Bone marrow (tissue), 2 donors: Measurements from ENCODE around the gene XRCC3.

Experiments
- DNase-seq, 2 donors: peaks; one replicate each; lab custom pipeline; 2025; lab: John Stamatoyannopoulos, UW

Gene XRCC3

DNA sequence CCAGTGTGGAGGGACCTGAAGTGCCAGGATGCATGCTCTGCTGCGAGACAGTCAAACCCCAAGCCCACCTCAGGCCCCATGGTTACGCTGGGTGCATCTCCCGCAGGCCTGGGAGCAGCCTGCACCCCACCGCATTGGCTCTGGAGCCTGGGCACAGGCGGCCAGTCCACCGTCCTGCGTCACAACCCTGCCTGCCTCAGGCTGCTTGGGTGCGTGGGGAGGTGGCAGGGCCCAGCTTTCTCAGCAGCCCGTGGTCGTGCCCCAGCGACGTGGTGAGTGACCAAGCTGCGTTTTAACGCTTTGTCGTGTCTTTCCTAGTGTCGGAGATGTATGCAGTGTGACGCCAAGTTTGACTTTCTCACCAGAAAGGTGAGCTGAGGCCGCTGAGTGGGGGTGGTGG, 11.2 kb upstream of the XRCC3 start:
- DNase-seq = no peak

DNA sequence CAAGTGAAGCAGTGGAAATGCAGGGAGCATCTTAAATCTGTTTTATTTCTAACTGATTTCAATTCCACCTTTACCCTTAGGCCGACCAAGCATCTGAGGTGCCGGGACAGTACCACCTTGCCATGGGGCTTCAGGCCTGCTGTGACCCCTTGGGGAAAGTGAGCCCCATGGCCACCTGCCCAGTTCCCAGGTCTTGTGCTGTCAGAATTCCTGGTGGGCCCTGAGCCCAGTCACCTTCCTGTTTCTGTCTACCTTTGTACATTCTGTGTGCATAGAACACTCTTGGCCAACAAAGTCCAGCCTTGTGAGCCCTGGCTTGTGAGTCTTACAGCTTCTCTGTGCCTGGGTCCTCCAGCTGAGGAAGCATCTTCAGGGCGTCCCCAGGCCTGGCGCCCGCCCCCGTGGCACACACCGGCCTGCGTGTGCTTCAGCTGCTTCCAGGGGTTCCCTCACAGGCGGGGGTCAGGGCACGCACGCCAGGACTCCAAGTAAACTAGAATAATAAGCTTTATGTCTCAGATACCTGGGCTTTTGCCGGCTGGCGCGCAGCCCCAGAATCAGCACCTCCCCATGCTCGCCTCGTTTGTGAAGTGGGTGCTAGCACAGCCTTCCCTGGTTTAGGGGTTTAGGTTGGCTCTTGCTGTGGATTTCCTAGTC, 10.6 kb upstream of the XRCC3 start:
- no peak for DNase-seq

DNA sequence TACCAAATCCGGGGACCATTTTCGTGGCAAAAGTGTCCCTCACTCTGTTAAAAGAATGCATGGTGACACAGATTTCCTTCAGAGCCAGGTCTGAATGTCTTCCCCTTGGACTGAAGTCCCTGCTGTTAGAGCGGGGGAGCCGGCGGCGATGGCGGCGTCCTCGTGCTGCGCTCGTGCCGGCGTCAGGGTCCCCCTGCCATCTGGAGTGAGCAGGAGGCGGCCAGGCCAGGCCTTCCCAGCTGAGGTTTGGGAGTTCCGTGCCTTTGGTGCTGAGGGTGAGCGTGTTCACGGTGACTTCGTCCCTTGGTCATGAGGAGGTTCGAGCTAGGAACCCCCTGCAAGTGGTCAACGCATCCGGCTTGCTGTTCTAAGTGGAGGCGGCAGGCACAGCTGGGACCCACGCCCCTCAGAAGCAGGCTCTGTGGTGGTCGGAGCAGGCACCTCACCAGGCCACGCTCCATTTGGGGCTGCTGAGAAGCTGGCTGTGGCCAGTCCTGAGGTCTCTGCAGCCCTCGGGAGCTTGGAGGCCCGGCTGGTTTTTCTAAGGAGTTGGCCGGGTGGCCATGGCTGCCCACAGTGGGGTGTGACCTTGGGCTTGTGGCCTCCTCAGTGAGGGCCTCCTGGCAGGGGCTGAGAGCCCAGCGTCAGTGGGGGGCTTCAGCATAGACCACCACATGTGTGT, 9.9 kb upstream of the XRCC3 start:
- DNase-seq = no peak

DNA sequence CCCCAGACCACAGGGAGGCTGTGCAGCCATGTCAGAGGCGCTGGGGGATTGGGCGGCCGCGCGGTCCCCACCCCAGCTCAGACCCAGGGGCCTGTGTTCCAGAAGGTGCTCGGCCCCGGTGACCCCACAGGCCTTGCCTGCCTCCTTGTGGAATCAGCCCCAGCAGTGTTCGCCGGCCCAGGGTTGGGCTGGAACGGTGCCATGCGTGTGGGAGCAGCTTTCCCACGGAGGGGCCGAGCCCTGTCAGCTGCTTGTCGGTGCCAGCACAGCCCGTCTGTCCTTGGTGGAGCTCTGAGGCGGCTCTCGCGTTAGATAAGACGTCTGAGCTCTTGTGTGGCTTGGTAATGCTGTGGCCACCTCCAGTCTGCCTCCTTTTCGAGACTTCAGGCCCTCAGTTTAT, 8.9 kb upstream of the XRCC3 start:
- DNase-seq = no peak

DNA sequence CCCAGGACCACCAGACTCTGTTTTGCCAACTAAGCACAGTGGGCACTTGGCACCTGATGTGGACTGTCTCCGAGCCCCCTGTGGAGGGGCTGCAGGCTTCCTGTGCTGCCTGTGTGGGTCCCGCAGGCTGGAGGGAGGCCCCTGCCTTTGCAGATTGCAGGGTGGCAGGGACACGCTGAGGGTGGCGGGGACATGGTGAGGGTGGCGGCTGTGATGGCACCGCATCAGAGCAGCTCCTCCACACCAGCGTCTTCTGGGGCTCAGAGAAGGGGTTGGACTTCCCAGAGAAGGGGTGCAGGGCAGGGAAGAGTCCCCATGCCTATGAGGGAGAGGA, 8.5 kb upstream of the XRCC3 start:
- DNase-seq = no peak

DNA sequence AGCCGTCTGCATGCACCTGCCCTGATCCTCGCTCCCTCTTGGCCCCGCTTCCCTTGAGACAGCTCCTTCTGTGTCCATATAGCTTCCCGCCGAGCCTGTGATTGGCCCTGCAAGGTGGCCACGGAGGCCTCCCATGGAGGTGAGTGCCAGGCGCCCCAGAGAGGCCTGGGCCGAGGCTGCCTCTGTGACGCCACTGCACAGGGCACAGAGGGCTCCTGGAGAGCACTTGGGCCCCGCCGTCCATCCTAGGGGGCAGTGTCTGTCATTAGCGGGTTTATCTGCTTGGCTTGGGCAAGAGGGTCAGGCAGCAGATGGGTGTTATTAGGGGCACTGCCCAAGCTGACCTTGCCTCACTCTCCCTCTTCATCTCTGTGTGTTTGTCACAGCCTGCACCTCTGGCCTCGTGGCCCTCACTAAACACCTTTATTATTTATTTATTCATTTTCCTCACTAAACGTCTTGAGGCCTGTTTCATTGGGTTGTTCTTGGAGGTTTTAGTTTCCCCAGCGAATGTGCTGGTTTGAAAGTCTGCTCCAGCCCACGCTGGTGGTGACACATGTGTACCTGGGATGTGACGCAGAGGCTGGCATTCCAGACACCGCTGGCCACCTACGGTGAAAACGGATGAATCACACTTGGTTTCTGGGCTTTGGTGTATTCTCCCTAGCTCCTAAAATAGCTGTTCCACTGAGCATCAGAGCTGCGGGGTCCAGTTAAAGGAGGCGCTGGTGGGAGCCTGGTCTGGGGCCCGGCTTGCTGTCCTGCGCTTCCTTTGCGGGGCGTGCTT, 6.3 kb upstream of the XRCC3 start:
- DNase-seq = no peak

DNA sequence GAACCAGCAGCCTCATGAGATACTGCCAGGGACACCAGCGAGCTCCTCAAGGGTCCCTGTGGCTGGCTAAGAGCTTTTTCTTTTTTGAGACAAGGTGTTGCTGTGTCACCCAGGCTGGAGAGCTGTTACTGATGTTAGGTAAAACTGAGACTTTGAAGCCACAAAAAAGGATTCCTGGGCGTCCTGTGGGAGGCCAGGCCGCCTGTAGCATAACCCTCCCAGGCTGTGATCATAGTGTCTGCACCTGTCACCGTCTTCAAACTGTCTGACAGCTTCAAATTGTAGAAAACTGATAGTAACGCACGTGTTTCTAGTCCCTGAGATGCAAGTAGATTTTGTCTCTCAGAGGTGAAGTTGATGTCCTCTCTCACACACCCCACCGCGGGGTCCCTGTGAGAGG, 4.5 kb upstream of the XRCC3 start:
- no peak for DNase-seq

DNA sequence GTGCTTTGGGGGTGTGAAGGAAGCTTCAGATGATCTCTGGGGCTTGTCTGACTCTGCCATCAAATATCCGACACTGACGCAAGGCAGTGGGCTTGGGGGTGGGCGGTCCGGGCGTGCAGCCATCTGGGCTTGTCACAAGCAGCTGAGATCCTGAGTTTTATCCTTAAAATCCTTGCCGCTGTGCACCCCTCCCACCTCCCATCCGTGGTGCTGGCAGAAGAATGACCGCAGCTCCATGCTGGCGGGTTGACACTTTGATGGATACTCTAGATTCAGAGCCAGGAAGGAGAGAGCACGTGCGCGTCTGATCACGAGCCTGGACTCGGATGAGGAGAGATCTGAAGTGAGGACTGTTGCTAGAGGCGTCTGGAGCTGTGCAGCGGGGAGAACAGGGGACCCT, 3.3 kb upstream of the XRCC3 start:
- DNase-seq = no peak

DNA sequence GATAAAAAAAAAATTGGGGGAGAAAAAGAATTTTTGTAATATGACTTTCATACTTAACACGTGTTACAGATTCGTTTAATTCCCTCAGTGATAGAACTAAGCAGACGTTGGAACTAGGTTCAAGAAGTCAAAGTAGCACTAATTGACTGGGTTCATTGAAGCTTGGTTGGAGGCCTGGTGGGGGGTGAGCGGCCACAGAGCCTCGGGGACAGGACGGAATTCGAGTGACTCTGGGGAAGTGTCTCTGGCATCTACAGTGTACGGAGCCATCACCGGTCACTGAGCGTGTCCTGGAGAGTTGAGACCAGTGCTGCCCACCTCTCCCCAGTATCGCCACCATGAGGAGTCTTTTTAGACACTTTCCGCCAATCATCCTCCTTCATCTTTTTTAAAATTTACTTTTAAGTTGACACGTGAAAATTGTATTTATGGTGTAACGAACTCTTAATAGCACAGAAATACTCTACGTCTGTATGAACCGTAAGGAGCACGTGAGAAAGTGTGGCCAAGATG, 1.7 kb upstream of the XRCC3 start:
- no peak for DNase-seq

DNA sequence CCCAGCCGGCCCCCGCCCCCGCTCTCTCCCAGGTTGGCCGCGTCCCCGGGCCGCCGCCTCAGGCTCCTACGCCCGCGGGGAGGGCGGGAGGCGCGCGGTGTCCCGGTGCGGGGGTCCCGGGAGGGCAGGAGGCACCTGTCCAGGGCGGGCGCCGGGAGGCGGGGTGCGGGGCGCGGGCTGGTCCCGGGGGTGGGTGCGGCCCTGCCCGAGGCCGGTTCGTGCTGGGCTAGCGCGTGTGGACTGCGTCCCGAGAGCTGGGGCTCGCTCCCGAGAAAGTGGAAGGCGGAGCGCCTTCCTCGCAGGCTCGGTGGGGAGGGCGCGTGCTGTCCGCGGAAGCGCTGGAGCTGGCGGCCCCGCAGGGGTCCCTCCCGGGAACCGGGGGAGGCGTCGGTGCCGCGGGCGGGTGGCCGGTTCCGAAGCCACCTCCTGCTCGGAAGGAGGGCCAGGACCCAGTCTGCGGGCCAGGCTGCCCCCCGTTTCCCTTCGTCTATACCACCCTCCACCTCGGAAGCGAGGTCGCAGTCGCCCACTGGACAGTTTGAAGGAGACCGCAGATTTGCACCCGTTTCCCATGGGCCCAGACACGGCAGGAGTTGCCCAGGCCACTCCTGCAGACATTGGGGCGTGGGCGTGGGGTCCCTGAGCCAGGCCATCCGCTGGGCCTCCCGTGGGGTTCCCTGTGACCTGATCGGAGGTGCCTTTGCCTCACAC, 995 bp upstream of the XRCC3 start:
- DNase-seq = no peak

DNA sequence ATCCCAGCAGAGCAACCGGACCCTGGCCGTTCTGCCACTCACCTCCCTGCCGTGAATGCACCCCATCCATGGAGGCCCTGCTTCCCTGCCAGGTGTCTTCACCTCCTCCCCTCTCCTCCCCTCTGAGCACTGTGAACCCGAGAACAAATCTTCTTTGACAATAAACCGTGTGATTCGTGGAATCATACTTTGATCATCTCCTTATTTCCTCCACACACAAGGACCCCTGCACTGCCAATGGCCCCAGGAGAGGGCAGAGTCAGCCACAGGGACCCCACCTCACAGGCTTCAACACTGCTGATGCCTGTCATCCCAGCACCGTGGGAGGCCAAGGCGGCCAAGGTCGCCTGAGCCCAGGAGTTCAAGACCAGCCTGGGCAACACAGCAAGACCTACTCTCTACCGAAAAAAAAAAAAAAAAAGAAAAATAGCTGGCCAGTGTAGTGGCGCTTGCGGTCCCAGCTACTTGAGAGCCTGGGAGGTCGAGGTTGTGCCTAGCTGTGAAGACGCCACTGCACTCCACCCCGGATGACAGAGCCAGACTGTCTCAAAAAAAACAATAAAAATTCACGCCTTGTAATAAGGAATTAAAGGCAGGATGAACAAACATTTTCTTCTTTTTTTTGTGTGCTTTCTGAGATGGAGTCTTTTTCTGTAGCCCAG, 1.1 kb downstream of the XRCC3 start:
- no peak for DNase-seq

DNA sequence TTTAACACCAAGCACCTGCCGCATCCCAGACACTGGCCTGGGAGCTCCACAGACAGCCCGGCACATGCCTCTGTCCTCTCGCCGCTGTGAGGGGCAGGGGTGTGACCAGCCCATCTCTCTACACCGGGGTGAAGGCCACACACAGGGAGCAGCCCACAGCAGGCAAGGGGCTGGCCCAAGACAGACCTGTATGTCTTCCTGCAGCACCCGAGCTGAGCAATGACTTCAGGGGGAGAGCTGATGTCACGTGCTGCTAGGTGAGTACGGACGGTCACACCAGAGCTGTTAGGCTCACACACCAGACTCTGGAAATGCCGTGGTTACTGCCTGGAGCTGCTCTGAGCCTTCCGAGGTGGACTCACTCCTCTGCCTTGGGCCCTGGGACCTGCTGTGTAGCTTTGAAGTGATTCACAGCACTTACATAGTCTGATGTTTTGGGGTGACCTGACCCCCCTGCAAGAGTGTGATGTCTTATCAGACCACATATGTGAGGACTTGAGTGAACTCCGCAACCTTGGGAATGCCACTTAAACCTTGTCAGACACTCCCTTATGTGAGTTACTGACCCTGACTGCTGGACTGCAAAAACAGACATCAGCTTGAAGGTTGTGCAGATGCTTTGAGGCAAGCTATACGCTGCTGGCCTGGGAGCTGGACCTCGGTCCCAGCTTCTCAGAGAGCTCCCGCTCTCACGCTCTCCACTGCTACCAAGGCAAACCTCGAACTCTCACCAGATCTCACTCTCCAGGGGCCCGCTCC, 1.8 kb downstream of the XRCC3 start:
- DNase-seq = no peak

DNA sequence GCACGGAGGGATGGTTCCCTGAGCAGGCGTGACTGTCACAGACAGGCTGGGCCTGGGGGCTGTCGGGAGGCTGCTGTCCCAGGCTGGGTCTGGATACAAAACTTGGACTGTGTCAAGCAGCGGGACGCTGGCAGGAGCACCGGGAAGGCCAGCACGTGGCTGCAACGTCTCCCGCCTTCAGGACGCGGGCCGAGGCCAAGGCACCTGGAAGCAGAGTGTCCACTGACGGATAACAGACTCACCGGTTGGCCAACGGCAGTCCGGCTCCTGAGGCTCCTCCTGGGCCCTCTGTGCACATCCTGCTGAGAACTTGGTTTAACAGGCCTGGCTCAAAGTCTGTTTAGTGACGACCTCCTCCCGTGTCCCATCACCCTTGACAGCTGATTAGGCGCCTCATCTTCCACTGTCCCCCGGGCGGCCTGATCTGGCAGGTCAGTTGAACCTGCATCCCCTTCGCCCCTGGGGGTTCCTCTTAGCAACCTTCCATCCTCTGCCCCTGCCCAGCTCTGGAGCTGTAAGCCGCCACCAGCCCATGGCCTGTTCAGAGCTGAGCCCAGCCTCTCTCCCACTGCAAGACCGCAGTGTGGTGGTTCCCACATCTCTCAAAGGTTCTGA, 2.5 kb downstream of the XRCC3 start:
- DNase-seq = no peak

DNA sequence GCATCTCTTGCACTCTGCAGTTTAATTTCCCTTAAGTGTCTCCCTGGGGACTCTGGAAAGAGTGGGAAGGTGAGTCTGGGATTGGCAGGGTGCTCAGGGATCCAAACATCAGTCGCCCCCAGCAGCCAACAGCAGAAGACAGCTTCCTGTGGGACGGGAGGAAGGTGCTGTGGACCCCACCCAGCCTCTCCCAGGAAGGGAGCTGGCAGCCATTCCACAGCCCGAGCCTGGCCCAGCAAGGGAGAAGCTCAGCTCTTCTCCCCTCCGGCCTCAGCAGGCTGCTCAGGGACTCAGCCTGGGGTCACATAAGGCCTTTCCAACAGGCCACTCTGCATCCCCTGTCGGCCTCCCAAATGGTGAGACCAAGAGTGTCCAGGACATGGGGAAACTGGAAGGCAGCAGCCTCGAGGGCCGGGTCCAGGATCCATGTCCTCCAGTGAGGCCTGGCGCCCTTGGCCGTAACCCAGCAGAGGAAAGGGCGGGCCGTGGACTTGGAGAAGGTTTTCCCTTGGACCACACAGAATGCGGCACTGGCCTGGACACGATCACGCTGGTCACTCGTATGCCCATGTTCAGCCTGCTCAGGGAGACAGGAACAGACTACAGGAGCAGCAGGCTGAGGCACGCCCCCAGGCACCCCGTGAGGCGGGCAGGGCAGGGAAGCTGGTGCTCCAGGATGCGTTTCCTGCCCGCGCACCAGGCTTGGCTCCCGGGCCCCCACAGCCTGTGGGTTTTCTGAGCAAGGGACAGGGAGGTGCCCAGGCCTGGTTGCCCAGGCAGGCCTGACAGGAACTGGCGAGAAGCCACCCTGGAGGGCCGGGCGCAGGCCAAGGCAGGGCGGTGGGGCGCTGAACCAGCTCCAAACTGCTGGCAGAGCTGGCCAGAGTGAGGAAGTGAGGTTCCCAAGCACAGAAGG, 3.5 kb downstream of the XRCC3 start:
- no peak for DNase-seq

DNA sequence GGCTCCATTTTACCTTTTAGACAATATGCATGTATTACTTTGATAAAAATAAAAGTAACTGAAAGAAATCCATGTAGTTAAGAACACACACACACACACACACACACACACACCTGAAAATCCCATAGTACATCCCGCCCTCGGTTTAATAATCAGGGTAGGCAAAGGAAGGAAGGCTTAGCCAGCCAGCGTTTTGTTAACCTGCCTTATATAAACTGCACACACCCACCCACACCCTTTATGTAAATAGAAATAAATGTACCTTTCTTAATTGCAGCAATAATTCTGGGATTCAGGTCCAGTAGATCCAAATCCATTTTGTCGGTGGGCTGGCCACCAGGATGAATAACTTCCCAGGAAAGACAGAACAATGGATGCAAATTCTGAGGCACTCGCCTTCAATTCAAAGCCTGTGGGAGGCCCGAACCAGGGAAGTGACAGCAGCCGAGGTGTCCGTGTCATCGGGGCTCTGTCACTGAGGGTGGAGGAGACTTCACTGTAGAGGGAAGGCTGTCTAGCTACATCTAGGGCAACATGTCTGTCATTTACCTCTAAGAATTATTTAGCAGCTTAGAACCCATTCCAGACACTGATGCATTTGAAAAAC, 4.4 kb downstream of the XRCC3 start:
- DNase-seq = no peak

DNA sequence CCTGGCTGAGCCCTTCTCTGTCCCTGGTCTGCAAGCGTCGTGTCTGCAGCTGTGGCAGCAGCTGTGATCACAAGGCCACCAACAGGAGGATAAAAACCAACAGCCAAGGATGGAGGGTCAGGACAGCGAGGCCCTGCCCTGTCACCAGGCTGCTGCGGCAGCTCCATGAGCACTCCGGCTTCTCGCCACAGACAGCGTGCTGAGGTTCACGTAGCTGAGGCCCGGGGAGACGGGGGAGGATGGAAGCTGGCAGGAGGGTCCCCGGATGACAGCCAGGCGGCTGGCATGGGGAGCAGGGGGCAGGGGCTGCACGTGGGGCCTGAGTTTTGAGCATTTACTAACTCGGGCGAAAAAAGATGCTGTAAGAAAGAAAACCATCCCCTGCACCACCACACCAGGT, 5.4 kb downstream of the XRCC3 start:
- no peak for DNase-seq

DNA sequence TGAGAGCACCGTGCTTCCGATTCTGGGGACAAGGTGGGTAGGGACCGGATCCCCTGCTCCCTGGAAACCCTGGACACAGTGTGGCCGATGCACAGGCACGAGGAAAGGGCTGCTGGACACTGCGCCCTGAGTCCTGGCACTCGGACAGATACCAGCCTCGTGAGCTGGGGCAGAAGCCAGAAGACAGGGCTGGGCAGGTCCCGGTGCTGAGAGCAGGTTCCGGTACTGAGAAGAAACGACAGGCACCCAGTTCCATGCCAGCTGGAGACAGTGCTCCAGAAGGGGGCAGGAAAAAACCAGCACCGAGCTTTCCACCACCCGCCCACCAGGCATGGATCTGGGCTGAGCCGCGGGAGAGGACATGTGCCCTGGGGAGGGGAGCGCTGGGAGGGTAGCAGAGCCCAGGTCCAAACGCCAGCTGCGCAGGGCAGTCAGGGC, 6.5 kb downstream of the XRCC3 start:
- no peak for DNase-seq

DNA sequence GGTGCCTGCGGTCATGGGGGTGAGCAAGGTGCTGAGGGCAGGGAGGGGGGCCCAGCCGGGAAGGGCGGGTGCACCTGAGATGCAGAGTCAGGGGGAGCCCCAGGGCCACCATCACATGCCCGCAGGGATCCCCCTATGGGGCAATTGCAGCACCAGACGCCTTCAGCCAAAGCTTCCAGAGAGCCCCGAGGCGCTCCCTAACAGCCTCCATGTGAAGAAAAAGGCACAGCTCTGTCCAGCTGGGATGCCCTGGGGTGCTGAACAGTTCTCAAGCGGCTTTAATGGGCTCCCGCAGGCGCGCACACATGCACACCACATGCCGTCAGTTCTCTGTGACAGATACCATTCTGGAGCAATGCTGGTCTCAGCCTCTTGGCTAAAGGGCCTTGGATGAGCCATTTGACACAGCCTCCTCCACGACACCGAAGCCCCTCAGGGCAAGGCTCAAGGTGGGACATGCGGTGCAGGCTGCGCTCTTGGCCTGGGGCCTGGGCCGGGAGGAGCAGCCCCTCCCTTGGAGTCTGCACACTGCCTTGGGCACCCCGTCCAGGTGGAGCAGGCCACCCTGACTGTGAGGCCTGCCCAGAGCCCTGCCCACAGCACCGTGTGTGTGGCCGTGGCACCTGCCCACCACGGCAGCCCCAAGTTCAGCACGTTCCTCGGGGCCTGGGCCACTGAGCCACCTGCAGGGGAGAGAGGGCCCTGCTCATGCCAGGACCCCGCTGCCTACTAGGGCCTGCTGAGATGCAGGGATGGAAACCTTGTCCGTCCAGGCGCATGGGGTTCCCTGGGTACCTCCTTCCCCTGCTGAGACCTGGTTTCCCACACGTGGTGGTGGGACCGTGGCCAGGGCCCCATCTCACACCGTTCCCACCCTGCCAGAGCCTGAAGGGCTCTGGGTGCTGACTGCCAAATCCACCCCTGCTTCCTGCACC, 7.7 kb downstream of the XRCC3 start:
- no peak for DNase-seq
